WTC11 (cell line): ENCODE measurements around the gene COBL. TPM values are rescaled to one million over a fixed set of nuclear protein-coding genes. Genes with fewer than 3 reads are reported as not detected.

Source experiments
- ATAC-seq: fragments of 200-7000 bp; cut with Tn5 transposase; 2 replicates; pipeline ENCODE4 v1.10.0; 2021; ENCODE audit warnings: mild to moderate bottlenecking, moderate library complexity
- CTCF ChIA-PET: fragments of 300-600 bp; sonication (Branson Sonifier 250); formaldehyde crosslinking; loops from one replicate; lab custom pipeline; 2021; ENCODE audit warnings: antibody characterized with exemption; lab: Charles Lee
- POLR2A ChIA-PET: fragments of 350-600 bp; sonication (Branson Sonifier 250); formaldehyde crosslinking; loops from one replicate; lab custom pipeline; 2021; ENCODE audit warnings: antibody characterized with exemption; lab: Charles Lee
- DNase-seq: peaks from one replicate; pipeline ENCODE4 v3.0.0; 2021; ENCODE audit warnings: low spot score
- H3K27ac Mint-ChIP-seq: 2 replicates; pipeline ENCODE4 v1.8.0; 2021; ENCODE audit warnings: mixed read lengths
- H3K27me3 Mint-ChIP-seq: 2 replicates; pipeline ENCODE4 v1.8.0; 2021; ENCODE audit warnings: low read depth, mild to moderate bottlenecking, moderate library complexity, mixed read lengths
- H3K36me3 Mint-ChIP-seq: 2 replicates; pipeline ENCODE4 v1.8.0; 2021; ENCODE audit warnings: mixed read lengths
- H3K4me1 Mint-ChIP-seq: 2 replicates; pipeline ENCODE4 v1.8.0; 2022; ENCODE audit warnings: mixed read lengths
- H3K4me3 Mint-ChIP-seq: 2 replicates; pipeline ENCODE4 v1.8.0; 2021; ENCODE audit warnings: mild to moderate bottlenecking, moderate library complexity, mixed read lengths
- H3K9me3 Mint-ChIP-seq: 2 replicates; pipeline ENCODE4 v1.8.0; 2021; ENCODE audit warnings: mixed read lengths
- ATF2 ChIP-seq: sonication (generic); formaldehyde crosslinking; IDR thresholded peaks from 2 replicates; pipeline ENCODE4 v1.8.1; 2022; ENCODE audit warnings: low read depth, missing genetic modification reagents, borderline replicate concordance
- ATF3 ChIP-seq: sonication (generic); formaldehyde crosslinking; conservative IDR thresholded peaks from 2 replicates; pipeline ENCODE4 v1.8.1; 2022; ENCODE audit warnings: mild to moderate bottlenecking, missing genetic modification reagents
- CDX4 ChIP-seq: fragments of 250-450 bp; sonication (Bioruptor Pico); IDR thresholded peaks from 2 replicates; pipeline ENCODE4 v1.9.0; 2021; ENCODE audit warnings: moderate library complexity, mild to moderate bottlenecking, inconsistent platforms, borderline replicate concordance
- CREM ChIP-seq: sonication (generic); formaldehyde crosslinking; IDR thresholded peaks from 2 replicates; pipeline ENCODE4 v1.8.1; 2022; ENCODE audit warnings: mild to moderate bottlenecking, missing genetic modification reagents, moderate library complexity
- E2F1 ChIP-seq: sonication (generic); formaldehyde crosslinking; IDR thresholded peaks from 2 replicates; pipeline ENCODE4 v1.8.0; 2022; ENCODE audit warnings: mild to moderate bottlenecking, missing genetic modification reagents
- ESRRA ChIP-seq: sonication (generic); formaldehyde crosslinking; IDR thresholded peaks from 2 replicates; pipeline ENCODE4 v1.8.1; 2022; ENCODE audit warnings: mild to moderate bottlenecking, missing genetic modification reagents, borderline replicate concordance
- FOXJ3 ChIP-seq: sonication (generic); formaldehyde crosslinking; IDR thresholded peaks from 2 replicates; pipeline ENCODE4 v1.9.0; 2021; ENCODE audit warnings: missing genetic modification reagents, mild to moderate bottlenecking, borderline replicate concordance
- FOXK1 ChIP-seq: sonication (generic); formaldehyde crosslinking; IDR thresholded peaks from 2 replicates; pipeline ENCODE4 v1.8.0; 2022; ENCODE audit warnings: mild to moderate bottlenecking, moderate library complexity, missing genetic modification reagents
- FOXP1 ChIP-seq: sonication (generic); formaldehyde crosslinking; IDR thresholded peaks from 2 replicates; pipeline ENCODE4 v1.8.0; 2022; ENCODE audit warnings: missing genetic modification reagents, mild to moderate bottlenecking, moderate library complexity, borderline replicate concordance
- FOXP4 ChIP-seq: sonication (generic); formaldehyde crosslinking; IDR thresholded peaks from 2 replicates; pipeline ENCODE4 v1.8.0; 2022; ENCODE audit warnings: mild to moderate bottlenecking, missing genetic modification reagents
- GRHL2 ChIP-seq: fragments of 250-450 bp; sonication (Bioruptor Pico); IDR thresholded peaks from 2 replicates; pipeline ENCODE4 v1.8.0; 2022; ENCODE audit warnings: mild to moderate bottlenecking, moderate library complexity; ENCODE audit not compliant: insufficient replicate concordance, severe bottlenecking
- HMGA2 ChIP-seq: fragments of 250-450 bp; sonication (Bioruptor Pico); IDR thresholded peaks from 2 replicates; pipeline ENCODE4 v1.4.0; 2021; ENCODE audit warnings: mild to moderate bottlenecking, moderate library complexity
- IRF1 ChIP-seq: sonication (generic); formaldehyde crosslinking; IDR thresholded peaks from 2 replicates; pipeline ENCODE4 v1.8.0; 2023; ENCODE audit warnings: missing genetic modification reagents
- NFATC4 ChIP-seq: fragments of 250-450 bp; sonication (Bioruptor Pico); IDR thresholded peaks from 2 replicates; pipeline ENCODE4 v1.9.0; 2021; ENCODE audit warnings: mild to moderate bottlenecking
- NFE2L1 ChIP-seq: sonication (generic); formaldehyde crosslinking; IDR thresholded peaks from 2 replicates; pipeline ENCODE4 v1.8.1; 2023; ENCODE audit warnings: missing genetic modification reagents
- RORB ChIP-seq: fragments of 250-450 bp; sonication (Bioruptor Pico); IDR thresholded peaks from 2 replicates; pipeline ENCODE4 v1.9.0; 2021; ENCODE audit warnings: mild to moderate bottlenecking
- SOX15 ChIP-seq: fragments of 250-450 bp; sonication (Bioruptor Pico); IDR thresholded peaks from 2 replicates; pipeline ENCODE4 v1.9.0; 2021; ENCODE audit warnings: mild to moderate bottlenecking
- TEAD4 ChIP-seq: sonication (generic); formaldehyde crosslinking; IDR thresholded peaks from 2 replicates; pipeline ENCODE4 v1.8.0; 2022; ENCODE audit warnings: mild to moderate bottlenecking, missing genetic modification reagents
- TP53 ChIP-seq: sonication (generic); formaldehyde crosslinking; IDR thresholded peaks from 2 replicates; pipeline ENCODE4 v1.8.1; 2023; ENCODE audit warnings: mild to moderate bottlenecking, missing genetic modification reagents
- USF1 ChIP-seq: sonication (generic); formaldehyde crosslinking; IDR thresholded peaks from 2 replicates; pipeline ENCODE4 v1.8.0; 2022; ENCODE audit warnings: mild to moderate bottlenecking, missing genetic modification reagents
- ZNF138 ChIP-seq: sonication (generic); formaldehyde crosslinking; conservative IDR thresholded peaks from 2 replicates; pipeline ENCODE4 v1.8.1; 2022; ENCODE audit warnings: mild to moderate bottlenecking, moderate library complexity, missing genetic modification reagents
- ZNF281 ChIP-seq: sonication (generic); formaldehyde crosslinking; IDR thresholded peaks from 2 replicates; pipeline ENCODE4 v1.8.0; 2023; ENCODE audit warnings: mild to moderate bottlenecking, missing genetic modification reagents
- ZNF425 ChIP-seq: fragments of 250-450 bp; sonication (Bioruptor Pico); conservative IDR thresholded peaks from 2 replicates; pipeline ENCODE4 v1.9.0; 2021; ENCODE audit warnings: mild to moderate bottlenecking
- total RNA-seq: library from RNA; stranded (reverse); gene quantifications from 3 replicates; pipeline ENCODE4 v1.2.3, GENCODE V29; 2021

Gene COBL
- total RNA-seq, 1 experiment from 2014 or later, result 36.5 TPM

- ChIA-PET POLR2A (no interaction called here), CTCF (interaction anchor here (0.7 kb wide), 1 partner anchor 9 kb away, joined by 3 read pairs; no protein-coding TSS in a partner anchor)
- DNase-seq, result no peak
- H3K4me1 Mint-ChIP-seq, result peaks cover 16% of the 10 kb centered on the region
- no peak for ATAC-seq
- H3K36me3 Mint-ChIP-seq, result peaks cover 44% of the 10 kb centered on the region
- peaks cover 26% of the 10 kb centered on the region for H3K9me3 Mint-ChIP-seq
- TF ChIP-seq TEAD4 (CRISPR knock-in tag) (no peak), ZNF425 (CRISPR knock-in tag) (no peak), TP53 (CRISPR knock-in tag) (no peak), GRHL2 (CRISPR knock-in tag) (no peak), ZNF138 (CRISPR knock-in tag) (no peak), CREM (no peak), CDX4 (no peak), HMGA2 (CRISPR knock-in tag) (no peak), FOXP4 (CRISPR knock-in tag) (no peak)
- H3K27ac Mint-ChIP-seq, result no peak overlapping the region
- no peak overlapping the region for H3K4me3 Mint-ChIP-seq
- no peaks in the 10 kb centered on the region for H3K27me3 Mint-ChIP-seq
These were observed 166.4 kb downstream of the COBL start for GRCh38 chr7:51150193-51150592.

GRCh38 chr7:51148216-51148615 lies 168.4 kb downstream of the COBL start:
- Mint-ChIP-seq H3K27me3 (no peaks in the 10 kb centered on the region), H3K9me3 (peaks cover 26% of the 10 kb centered on the region), H3K27ac (no peak overlapping the region; the same call in 1 of the 2 replicates), H3K4me1 (peaks cover 23% of the 10 kb centered on the region), H3K4me3 (no peak overlapping the region), H3K36me3 (peaks cover 44% of the 10 kb centered on the region)
- CTCF ChIA-PET, result no interaction called here
- DNase-seq (no peak), ATAC-seq (no peak)
- POLR2A ChIA-PET, result no interaction called here
- TF ChIP-seq FOXP1 (no peak), SOX15 (CRISPR knock-in tag) (no peak), E2F1 (CRISPR knock-in tag) (no peak), RORB (no peak), ESRRA (CRISPR knock-in tag) (no peak), CREM (no peak), ATF3 (CRISPR knock-in tag) (no peak), IRF1 (CRISPR knock-in tag) (no peak), NFE2L1 (no peak), FOXJ3 (CRISPR knock-in tag) (no peak), ZNF281 (CRISPR knock-in tag) (no peak), USF1 (no peak), FOXK1 (no peak), NFATC4 (CRISPR knock-in tag) (no peak), ATF2 (no peak)
